ENCODE data around the gene HOXA10.
A peak's percentile ranks its signal among the peaks of the same experiment; 100 is the strongest.

The HOXA10 gene

DNA sequence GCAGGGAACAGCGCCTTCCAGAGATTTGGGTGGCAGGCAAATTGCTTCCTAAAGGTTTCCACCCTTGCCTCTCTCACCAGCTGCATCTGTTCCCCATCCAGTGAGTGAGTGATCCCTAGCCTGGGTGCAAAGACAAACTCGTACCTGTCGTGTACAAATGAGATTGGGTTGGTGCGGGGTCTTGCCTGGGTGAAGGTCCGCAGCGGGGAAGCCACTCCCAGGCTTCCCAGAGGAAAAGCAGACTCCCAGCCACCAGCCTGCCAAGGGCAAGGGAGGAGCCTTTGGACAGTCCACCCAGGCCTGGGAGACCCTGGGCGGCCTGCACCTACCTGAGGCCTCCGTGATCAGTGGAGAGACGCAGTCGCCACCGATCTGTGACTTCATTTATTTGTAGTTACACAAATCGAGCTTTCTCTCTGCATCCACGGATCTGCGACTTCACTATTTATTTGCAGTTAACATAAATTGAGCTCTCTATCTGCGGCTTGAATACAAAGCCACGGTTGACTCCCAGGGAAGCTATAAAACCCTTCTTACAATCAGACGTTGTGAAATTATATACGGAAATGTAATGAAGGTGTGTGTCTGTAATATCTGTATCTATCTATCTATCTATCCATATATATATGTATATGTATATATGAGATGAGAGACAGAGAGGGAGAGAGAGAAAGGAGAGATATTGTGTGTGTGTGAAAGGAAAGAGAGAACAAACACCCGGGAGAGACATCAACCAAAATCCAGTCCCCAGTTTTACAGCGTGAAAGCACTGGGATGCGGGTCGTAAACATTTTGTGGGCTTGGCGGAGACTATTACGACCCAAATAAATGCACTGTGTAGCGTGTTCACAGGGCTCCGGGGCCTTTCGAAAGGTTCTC lies 14.6 kb downstream of the HOXA10 start:
- TF ChIP-seq, protein P1, sequence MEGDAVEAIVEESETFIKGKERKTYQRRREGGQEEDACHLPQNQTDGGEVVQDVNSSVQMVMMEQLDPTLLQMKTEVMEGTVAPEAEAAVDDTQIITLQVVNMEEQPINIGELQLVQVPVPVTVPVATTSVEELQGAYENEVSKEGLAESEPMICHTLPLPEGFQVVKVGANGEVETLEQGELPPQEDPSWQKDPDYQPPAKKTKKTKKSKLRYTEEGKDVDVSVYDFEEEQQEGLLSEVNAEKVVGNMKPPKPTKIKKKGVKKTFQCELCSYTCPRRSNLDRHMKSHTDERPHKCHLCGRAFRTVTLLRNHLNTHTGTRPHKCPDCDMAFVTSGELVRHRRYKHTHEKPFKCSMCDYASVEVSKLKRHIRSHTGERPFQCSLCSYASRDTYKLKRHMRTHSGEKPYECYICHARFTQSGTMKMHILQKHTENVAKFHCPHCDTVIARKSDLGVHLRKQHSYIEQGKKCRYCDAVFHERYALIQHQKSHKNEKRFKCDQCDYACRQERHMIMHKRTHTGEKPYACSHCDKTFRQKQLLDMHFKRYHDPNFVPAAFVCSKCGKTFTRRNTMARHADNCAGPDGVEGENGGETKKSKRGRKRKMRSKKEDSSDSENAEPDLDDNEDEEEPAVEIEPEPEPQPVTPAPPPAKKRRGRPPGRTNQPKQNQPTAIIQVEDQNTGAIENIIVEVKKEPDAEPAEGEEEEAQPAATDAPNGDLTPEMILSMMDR (conservative IDR thresholded peaks at IDR 0.05; ENCODE audit: control insufficient read depth, insufficient read depth, low read depth, low read length), result no peak
- peak overlapping the region; percentile 77 for H3K4me3 ChIP-seq (ENCODE audit: control insufficient read depth, low read depth, low read length)
- DNase-seq (ENCODE audit: low read depth), result peak; percentile 15

DNA sequence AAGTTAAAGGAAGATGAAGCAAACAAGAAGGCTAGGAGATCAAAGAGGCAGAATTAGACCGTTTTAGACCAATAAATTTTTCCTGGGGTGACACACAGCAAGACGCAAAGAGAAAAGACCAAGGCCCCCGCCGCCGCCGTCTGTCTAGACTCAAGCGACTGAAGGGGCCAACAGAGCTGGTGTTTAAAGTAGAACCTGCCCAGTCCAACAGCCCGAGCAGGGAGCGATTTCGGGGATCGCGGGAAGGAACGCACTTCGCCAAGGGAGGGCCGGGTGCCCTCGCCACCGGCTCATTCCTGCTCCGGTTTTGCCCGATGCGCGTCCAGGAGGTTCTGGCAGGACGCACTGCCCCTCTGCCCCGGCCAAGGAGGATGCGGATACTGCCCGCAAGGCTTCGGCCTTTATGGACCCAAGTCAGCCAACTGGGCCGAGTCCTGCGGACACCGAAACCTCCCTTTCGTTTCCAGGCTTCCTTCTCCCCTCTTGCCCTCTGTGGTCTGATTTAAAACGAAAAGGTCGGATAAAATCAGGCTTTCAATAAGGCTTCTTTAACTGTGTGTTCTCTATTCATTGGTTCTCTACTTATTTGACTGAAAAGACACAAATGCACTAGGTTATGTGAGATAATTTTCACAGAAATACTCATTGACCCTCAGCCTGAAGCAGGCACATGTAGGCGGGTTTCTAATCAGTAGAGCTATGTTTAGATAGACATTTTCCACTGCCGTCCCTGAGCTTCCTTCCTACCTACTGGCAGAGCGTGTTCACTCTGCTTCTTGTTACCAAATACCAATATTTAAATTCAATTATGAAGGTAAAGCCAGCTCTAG lies 15.5 kb downstream of the HOXA10 start:
- H3K4me3 ChIP-seq (ENCODE audit: control insufficient read depth, low read depth, low read length), result peak overlapping the region; percentile 3
- TF ChIP-seq, protein P1 (conservative IDR thresholded peaks at IDR 0.05; ENCODE audit: control insufficient read depth, insufficient read depth, low read depth, low read length), result no peak
- DNase-seq (ENCODE audit: low read depth), result peak; percentile 12

DNA sequence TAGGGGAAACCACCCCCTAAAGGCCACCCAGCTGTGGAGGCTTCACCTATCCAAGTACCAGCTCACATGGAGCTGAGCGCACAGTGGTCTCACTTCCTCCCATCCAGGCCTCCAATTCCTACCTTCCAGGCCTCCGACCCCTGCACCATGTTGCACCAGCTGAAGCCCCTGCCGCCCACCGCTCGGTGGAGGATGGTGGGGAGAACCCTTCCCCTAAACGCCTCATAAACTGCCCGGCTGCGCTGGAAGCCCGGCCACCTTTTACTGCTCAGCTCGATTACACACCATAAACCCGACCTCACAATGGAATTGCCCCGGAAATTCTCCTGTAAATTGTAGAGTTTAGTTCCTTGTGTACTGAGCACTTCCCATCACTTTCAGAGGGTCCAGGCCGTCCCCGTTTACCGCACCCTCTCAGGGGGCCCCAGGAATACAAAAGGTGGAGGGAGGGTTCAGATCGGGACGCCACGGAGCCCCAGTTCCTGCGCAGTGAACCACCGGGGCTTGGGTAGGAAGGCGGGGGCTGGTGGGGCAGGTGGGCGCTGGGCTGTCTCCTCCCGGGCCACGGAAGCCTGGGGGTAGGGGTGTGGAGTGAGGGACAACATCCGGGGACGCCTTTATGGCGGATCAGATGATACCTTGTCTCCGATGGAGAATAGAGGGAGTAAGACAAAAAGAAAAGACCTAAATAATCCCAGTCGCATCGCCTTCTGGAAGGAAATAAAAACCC lies 16.3 kb downstream of the HOXA10 start:
- no peak overlapping the region for H3K4me3 ChIP-seq (ENCODE audit: control insufficient read depth, low read depth, low read length)
- TF ChIP-seq, protein P1 (conservative IDR thresholded peaks at IDR 0.05; ENCODE audit: control insufficient read depth, insufficient read depth, low read depth, low read length), result no peak
- no peak for DNase-seq (ENCODE audit: low read depth)

DNA sequence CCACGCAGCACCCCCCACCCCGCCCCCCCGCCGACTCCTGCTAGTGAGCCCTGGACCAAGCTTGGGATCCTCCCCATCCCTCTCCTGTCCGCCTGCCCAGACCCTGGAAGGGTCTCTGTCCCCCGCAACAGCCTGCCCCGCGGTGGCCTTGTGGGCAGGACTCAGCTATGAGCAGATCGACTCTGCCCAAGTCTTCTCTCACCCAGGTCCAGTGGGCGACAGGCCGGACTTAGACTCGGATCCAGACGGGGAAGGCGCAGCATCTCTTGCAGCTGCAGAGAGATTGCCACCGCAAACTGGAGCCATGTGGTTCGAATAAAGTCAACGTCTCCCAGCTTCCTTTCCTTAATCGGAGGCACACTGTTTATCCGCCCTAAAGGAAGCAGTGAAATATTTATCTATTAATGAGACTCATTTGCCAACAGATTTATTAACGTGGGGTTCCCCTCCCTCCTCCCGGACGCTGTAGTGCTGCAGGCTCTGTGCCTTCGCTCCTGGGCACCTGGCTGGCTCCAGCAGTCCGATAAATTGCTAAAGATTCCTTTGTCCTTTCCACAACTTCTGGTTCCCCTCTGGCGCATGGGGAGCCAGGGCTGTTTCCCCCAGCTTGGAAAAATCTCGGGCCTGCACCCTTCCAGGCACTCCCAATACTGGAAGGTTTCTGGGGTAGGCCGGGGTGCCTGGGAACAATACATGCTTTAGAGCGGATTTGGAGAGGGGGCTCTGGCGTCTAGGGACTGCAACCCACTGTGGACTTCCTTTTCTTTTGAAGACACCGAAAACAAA lies 17.0 kb downstream of the HOXA10 start:
- TF ChIP-seq, protein P1 (conservative IDR thresholded peaks at IDR 0.05; ENCODE audit: control insufficient read depth, insufficient read depth, low read depth, low read length), result no peak
- peak; percentile 63 for DNase-seq (ENCODE audit: low read depth)
- peak overlapping the region; percentile 69 for H3K4me3 ChIP-seq (ENCODE audit: control insufficient read depth, low read depth, low read length)

DNA sequence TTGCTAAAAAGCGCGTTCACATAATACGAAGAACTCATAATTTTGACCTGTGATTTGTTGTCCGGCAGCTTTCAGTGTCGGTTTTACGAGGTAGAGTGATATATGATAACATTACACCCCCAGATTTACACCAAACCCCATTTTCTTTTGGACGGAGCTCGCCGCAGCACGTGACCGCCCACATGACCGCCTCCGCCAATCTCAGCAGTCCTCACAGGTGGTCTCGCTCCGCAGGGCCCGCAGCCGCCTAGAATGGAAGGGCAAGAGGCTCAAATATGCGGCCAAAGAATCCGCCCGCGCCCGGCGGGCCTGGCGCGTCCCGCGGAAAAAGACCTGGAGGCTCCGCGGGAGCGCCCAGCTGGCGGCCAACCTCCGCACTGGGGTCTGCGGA lies 17.6 kb downstream of the HOXA10 start, which contains the start of gene HOXA7:
Gene HOXA7, minus strand, starts transcription at position 168 of the 391 bp plus-strand sequence. Its CDS starts 130 bp downstream, at position 38.
- peak within 1 kb of the TSS; percentile 69 for H3K4me3 ChIP-seq (ENCODE audit: control insufficient read depth, low read depth, low read length)
- TF ChIP-seq, protein P1 (conservative IDR thresholded peaks at IDR 0.05; ENCODE audit: control insufficient read depth, insufficient read depth, low read depth, low read length), result no peak
- DNase-seq (ENCODE audit: low read depth), result peak; percentile 75
